A549 treated with GW870086 at 1 μM for 4 hours (cell line): ENCODE results near the gene DHX9. TPM values are rescaled to one million over a fixed set of nuclear protein-coding genes. Genes with fewer than 3 reads are reported as not detected.

Experiments used
- total RNA-seq: library from RNA; stranded (reverse); fragments of 200-300 nt; extraction: Qiagen RNA extraction; gene quantifications from 5 replicates; pipeline ENCODE4 v1.2.3, GENCODE V29; 2022; ENCODE audit warnings: low read depth

Gene DHX9
- 153 to 176 TPM (median 161 TPM) in 5 replicates for total RNA-seq

GRCh38 chr1:182839209-182840066, at the start of gene DHX9:
Gene DHX9 (plus strand): TSS chr1:182839347. CDS start chr1:182842567, 3,220 bp downstream.

Other genes with a start within 250 kb of the DHX9 start
- gene RGS16, start 235.0 kb upstream of the DHX9 start, total RNA-seq = 0.23 to 0.30 TPM (median 0.29 TPM) in 5 replicates
- not detected in 5 replicates for gene RGS8, start 154.8 kb upstream of the DHX9 start, total RNA-seq
- gene NPL, start 49.6 kb upstream of the DHX9 start, total RNA-seq = 0.40 to 1.3 TPM (median 0.75 TPM) in 5 replicates
- not detected in 5 replicates for gene SHCBP1L, start 113.8 kb downstream of the DHX9 start, total RNA-seq
- gene LAMC1, start 184.1 kb downstream of the DHX9 start, total RNA-seq = 88.9 to 126 TPM (median 117 TPM) in 5 replicates